KMS-11 (cell line): ENCODE data around the gene CHST8.

Experiments used
- H2AFZ ChIP-seq: fragments of 200-600 bp; sonication (generic); 2 replicates; pipeline ENCODE4 v1.6.1; 2016; ENCODE audit warnings: antibody characterized with exemption, mixed run types, low read depth
- H3K27ac ChIP-seq: fragments of 200-600 bp; sonication (generic); 2 replicates; pipeline ENCODE4 v1.6.1; 2016; ENCODE audit warnings: mild to moderate bottlenecking, mixed run types
- H3K27me3 ChIP-seq: fragments of 200-600 bp; sonication (generic); 2 replicates; pipeline ENCODE4 v1.6.1; 2017; ENCODE audit warnings: mild to moderate bottlenecking, low read depth, mixed run types, moderate library complexity; ENCODE audit not compliant: insufficient read depth
- H3K36me3 ChIP-seq: fragments of 200-600 bp; sonication (generic); 2 replicates; pipeline ENCODE4 v1.6.1; 2017; ENCODE audit warnings: mild to moderate bottlenecking, mixed run types; ENCODE audit not compliant: insufficient read depth
- H3K4me1 ChIP-seq: fragments of 200-600 bp; sonication (generic); 2 replicates; pipeline ENCODE4 v1.6.1; 2016; ENCODE audit warnings: mild to moderate bottlenecking, low read depth, mixed run types; ENCODE audit not compliant: poor library complexity, severe bottlenecking
- H3K4me2 ChIP-seq: fragments of 200-600 bp; sonication (generic); 2 replicates; pipeline ENCODE4 v1.7.0; 2016; ENCODE audit warnings: mild to moderate bottlenecking, mixed run types
- H3K4me3 ChIP-seq: fragments of 200-600 bp; sonication (generic); IDR thresholded peaks from 2 replicates; pipeline ENCODE4 v1.6.1; 2017; ENCODE audit warnings: low read depth, low read length, mixed read lengths; ENCODE audit not compliant: insufficient read depth
- H3K79me2 ChIP-seq: fragments of 200-600 bp; sonication (generic); 2 replicates; pipeline ENCODE4 v1.6.1; 2016; ENCODE audit warnings: low read depth, mixed run types; ENCODE audit not compliant: insufficient read depth
- H3K9ac ChIP-seq: fragments of 200-600 bp; sonication (generic); 2 replicates; pipeline ENCODE4 v1.6.1; 2016; ENCODE audit warnings: mild to moderate bottlenecking, mixed run types
- H4K20me1 ChIP-seq: fragments of 200-600 bp; sonication (generic); 2 replicates; pipeline ENCODE4 v1.6.1; 2016; ENCODE audit warnings: mild to moderate bottlenecking, mixed run types; ENCODE audit not compliant: insufficient read depth
- TF ChIP-seq, protein P1 (sequence below): fragments of 200-600 bp; sonication (generic); conservative IDR thresholded peaks from 2 replicates; pipeline ENCODE4 v1.6.1; 2017; ENCODE audit warnings: low read depth, mild to moderate bottlenecking, antibody characterized with exemption, low read length, moderate library complexity, mixed read lengths

CHST8 gene

DNA sequence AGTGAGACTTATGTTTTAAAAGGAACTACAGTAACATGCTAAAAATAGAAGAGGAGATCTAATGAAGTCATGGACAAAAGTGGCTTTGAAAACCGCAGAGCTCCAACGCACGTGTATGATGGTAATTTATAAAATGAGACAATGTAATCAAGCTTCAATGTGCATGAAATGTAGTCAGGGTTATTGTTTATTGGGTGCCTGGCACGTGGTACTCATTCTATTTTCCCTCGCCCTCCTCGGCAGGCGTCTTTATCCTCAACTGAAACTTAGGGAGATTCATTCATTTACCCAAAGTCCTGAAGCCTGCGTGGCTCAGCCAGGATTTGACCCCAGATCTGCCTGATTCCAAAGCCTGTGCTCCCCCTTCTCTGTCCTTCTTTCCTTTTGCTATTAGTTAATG lies 79.8 kb downstream of the CHST8 start:
- no peaks in the 10 kb centered on the region for H3K36me3 ChIP-seq
- H3K4me1 ChIP-seq: no peaks in the 10 kb centered on the region
- H4K20me1 ChIP-seq: no peaks in the 10 kb centered on the region
- no peak overlapping the region for H3K9ac ChIP-seq
- TF ChIP-seq, protein P1, sequence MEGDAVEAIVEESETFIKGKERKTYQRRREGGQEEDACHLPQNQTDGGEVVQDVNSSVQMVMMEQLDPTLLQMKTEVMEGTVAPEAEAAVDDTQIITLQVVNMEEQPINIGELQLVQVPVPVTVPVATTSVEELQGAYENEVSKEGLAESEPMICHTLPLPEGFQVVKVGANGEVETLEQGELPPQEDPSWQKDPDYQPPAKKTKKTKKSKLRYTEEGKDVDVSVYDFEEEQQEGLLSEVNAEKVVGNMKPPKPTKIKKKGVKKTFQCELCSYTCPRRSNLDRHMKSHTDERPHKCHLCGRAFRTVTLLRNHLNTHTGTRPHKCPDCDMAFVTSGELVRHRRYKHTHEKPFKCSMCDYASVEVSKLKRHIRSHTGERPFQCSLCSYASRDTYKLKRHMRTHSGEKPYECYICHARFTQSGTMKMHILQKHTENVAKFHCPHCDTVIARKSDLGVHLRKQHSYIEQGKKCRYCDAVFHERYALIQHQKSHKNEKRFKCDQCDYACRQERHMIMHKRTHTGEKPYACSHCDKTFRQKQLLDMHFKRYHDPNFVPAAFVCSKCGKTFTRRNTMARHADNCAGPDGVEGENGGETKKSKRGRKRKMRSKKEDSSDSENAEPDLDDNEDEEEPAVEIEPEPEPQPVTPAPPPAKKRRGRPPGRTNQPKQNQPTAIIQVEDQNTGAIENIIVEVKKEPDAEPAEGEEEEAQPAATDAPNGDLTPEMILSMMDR: no peak
- H3K4me3 ChIP-seq: no peak overlapping the region
- H2AFZ ChIP-seq: no peak overlapping the region
- H3K27me3 ChIP-seq: peaks cover 5% of the 10 kb centered on the region; the same call in 1 of the 2 replicates
- H3K4me2 ChIP-seq: no peak overlapping the region
- H3K27ac ChIP-seq: no peak overlapping the region
- H3K79me2 ChIP-seq: no peaks in the 10 kb centered on the region

DNA sequence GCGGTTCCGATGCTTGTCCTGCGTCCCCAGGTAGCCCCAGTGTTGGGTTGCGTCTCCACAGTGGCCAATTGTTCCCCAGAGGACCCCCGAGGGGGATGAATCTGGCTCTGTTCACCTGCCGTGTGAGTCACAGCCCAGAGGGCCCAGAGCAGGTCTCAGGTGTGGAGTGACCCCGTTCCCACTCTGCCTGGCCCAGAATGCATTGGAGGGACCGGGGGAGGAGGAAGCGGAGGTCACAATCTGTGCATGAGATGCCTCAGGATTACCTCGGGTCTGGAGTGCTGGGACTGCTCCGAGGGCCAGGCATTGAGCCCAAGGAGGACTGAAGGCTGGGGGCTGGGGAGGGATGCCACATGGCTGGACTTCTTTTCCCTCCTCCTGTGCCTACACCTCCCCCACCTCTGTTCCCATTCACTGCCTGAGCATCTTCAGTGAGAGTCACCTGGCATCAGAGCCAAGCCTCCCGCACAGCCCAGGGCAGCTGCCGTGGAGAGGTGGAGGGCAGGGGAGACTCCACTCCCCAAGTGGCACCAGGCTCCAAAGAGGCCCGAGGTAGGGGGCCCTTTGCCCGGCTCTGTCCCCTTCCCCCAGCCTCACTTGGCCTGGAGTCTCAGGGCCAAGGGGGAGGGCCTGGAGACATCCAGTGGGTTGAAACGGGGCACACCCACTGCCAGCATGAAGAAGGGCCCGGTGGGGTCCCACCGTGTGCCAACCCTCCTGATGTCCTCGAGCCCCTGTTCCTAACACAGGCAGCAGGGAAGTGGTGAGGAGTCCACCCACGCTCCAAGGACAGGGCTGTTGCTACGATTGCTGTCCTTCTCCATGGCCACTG lies 81.1 kb downstream of the CHST8 start:
- H3K27ac ChIP-seq: no peak overlapping the region
- H3K79me2 ChIP-seq: no peaks in the 10 kb centered on the region
- peaks cover 5% of the 10 kb centered on the region; the same call in 1 of the 2 replicates for H3K27me3 ChIP-seq
- H4K20me1 ChIP-seq: no peaks in the 10 kb centered on the region
- H2AFZ ChIP-seq: no peak overlapping the region
- H3K4me3 ChIP-seq: no peak overlapping the region
- H3K36me3 ChIP-seq: no peaks in the 10 kb centered on the region
- H3K4me2 ChIP-seq: no peak overlapping the region
- no peak overlapping the region for H3K9ac ChIP-seq
- TF ChIP-seq, protein P1: no peak
- no peaks in the 10 kb centered on the region for H3K4me1 ChIP-seq

DNA sequence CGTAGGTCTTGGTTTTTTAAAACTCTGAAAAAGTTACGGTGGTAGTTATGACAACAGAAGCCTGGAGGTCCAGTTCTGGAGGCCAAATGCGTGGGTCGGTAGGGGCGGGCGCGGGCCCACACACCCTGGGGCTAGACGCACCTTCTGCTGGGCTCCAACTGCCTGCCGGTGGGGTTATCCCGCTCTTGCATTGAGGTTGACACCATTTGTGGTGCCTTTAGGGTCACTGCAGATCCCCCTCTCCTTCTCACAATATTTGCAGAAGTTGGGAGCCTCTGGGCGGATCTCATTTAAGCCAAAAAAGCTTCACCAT lies 81.6 kb downstream of the CHST8 start:
- H3K36me3 ChIP-seq: no peaks in the 10 kb centered on the region
- H3K9ac ChIP-seq: no peak overlapping the region
- TF ChIP-seq, protein P1: no peak
- H3K4me3 ChIP-seq: no peak overlapping the region
- no peak overlapping the region for H3K4me2 ChIP-seq
- H4K20me1 ChIP-seq: no peaks in the 10 kb centered on the region
- no peaks in the 10 kb centered on the region for H3K4me1 ChIP-seq
- H3K79me2 ChIP-seq: no peaks in the 10 kb centered on the region
- H3K27ac ChIP-seq: no peak overlapping the region
- H2AFZ ChIP-seq: no peak overlapping the region
- no peaks in the 10 kb centered on the region; the same call in 1 of the 2 replicates for H3K27me3 ChIP-seq

DNA sequence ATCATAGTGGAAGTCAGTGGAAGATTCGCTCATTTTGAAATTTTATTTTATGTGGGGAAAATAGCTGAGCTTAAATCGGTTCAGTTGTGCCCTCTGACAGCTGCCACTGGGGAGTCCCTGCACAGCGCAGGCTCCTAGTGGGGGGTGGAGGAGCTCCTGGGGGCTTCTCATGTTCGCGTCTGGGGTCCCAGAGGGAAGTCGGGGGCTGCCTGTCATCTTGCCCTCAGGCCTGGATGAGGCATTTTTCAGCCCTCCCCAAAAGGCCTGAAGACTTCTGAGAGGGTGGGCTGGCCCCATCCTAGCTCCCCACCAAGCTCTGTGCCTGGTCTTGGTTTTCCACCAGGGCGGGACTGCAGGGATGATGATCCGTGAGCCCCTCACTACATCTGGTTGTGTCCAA lies 82.1 kb downstream of the CHST8 start:
- H2AFZ ChIP-seq: no peak overlapping the region
- H3K4me1 ChIP-seq: no peaks in the 10 kb centered on the region
- H3K27me3 ChIP-seq: no peaks in the 10 kb centered on the region; the same call in 1 of the 2 replicates
- no peak overlapping the region for H3K27ac ChIP-seq
- H3K4me2 ChIP-seq: no peak overlapping the region
- H3K36me3 ChIP-seq: no peaks in the 10 kb centered on the region
- no peak overlapping the region for H3K9ac ChIP-seq
- no peak overlapping the region for H3K4me3 ChIP-seq
- no peaks in the 10 kb centered on the region for H3K79me2 ChIP-seq
- no peaks in the 10 kb centered on the region for H4K20me1 ChIP-seq
- TF ChIP-seq, protein P1: no peak
